Effector CD4-positive, alpha-beta T cell (primary cell): Measurements from ENCODE around the gene BCAS3.

Source experiments
- DNase-seq: peaks from one replicate; pipeline ENCODE4 v3.0.0-alpha.2; 2020

The BCAS3 gene

GRCh38 chr17:61404913-61405685 lies 727.4 kb downstream of the BCAS3 start:
- no peak for DNase-seq

- DNase-seq: no peak
Measured at GRCh38 chr17:61405686-61406536, 728.3 kb downstream of the BCAS3 start.

- DNase-seq: no peak
Measured at GRCh38 chr17:61406537-61406845, 728.8 kb downstream of the BCAS3 start.

- no peak for DNase-seq
Measured at GRCh38 chr17:61406971-61407911, 729.6 kb downstream of the BCAS3 start.

- peak; percentile 1 for DNase-seq
Measured at GRCh38 chr17:61408151-61409041, 730.7 kb downstream of the BCAS3 start.

- no peak for DNase-seq
Measured at GRCh38 chr17:61409301-61410112, 731.9 kb downstream of the BCAS3 start.

- DNase-seq: peak; percentile 68
Measured at GRCh38 chr17:61410141-61411010, 732.7 kb downstream of the BCAS3 start.

- no peak for DNase-seq
Measured at GRCh38 chr17:61411011-61411260, 733.3 kb downstream of the BCAS3 start.

GRCh38 chr17:61411261-61412142 lies 733.9 kb downstream of the BCAS3 start:
- DNase-seq: no peak

- peak; percentile 65 for DNase-seq
Measured at GRCh38 chr17:61412143-61412859, 734.6 kb downstream of the BCAS3 start.

GRCh38 chr17:61412860-61413660 lies 735.4 kb downstream of the BCAS3 start:
- DNase-seq: no peak

GRCh38 chr17:61413661-61414126 lies 736.0 kb downstream of the BCAS3 start:
- no peak for DNase-seq

GRCh38 chr17:61414141-61414935 lies 736.7 kb downstream of the BCAS3 start:
- DNase-seq: no peak

- no peak for DNase-seq
Measured at GRCh38 chr17:61414936-61415251, 737.2 kb downstream of the BCAS3 start.

- DNase-seq: no peak
Measured at GRCh38 chr17:61415374-61416210, 737.9 kb downstream of the BCAS3 start.

- DNase-seq: no peak
Measured at GRCh38 chr17:61416211-61416539, 738.5 kb downstream of the BCAS3 start.
